HCT116 (cell line): Measurements from ENCODE around the gene TARBP1.

Source experiments
- EGR1 ChIP-seq: IDR thresholded peaks from 2 replicates; pipeline ENCODE4 v1.6.1; 2012; ENCODE audit warnings: low read depth
- ELF1 ChIP-seq: IDR thresholded peaks from 2 replicates; pipeline ENCODE4 v1.6.1; 2012; ENCODE audit warnings: low read depth, borderline replicate concordance
- EZH2 ChIP-seq: fragments of 200-600 bp; sonication (generic); IDR thresholded peaks from 2 replicates; pipeline ENCODE4 v1.6.1; 2017; ENCODE audit warnings: antibody characterized with exemption, mixed run types
- EZH2phosphoT487 ChIP-seq: fragments of 200-600 bp; IDR thresholded peaks from 2 replicates; pipeline ENCODE4 v1.6.1; 2018; ENCODE audit warnings: antibody characterized with exemption, borderline replicate concordance
- JUND ChIP-seq: IDR thresholded peaks from 2 replicates; pipeline ENCODE4 v1.6.1; 2012
- POLR2A ChIP-seq: IDR thresholded peaks from 2 replicates; pipeline ENCODE4 v1.7.0; 2011; ENCODE audit warnings: borderline replicate concordance; ENCODE audit not compliant: insufficient read depth, insufficient read length; ENCODE audit errors: extremely low read depth
- POLR2AphosphoS5 ChIP-seq: IDR thresholded peaks from 2 replicates; pipeline ENCODE4 v1.6.1; 2011; ENCODE audit warnings: mild to moderate bottlenecking, low read depth, low read length, moderate library complexity
- RAD21 ChIP-seq: IDR thresholded peaks from 2 replicates; pipeline ENCODE4 v1.6.1; 2012; ENCODE audit warnings: low read depth, mild to moderate bottlenecking
- SP1 ChIP-seq: IDR thresholded peaks from 2 replicates; pipeline ENCODE4 v1.6.1; 2012; ENCODE audit warnings: low read depth
- TF ChIP-seq, protein P1 (sequence below), 3 experiments: fragments of 200-600 bp in 1 of 3; sonication (generic) in 1 of 3; IDR thresholded peaks in 2 of 3; conservative IDR thresholded peaks in 1 of 3; 2 replicates each; pipeline ENCODE4 v1.5.1; 2012 to 2017; ENCODE audit warnings: low read depth in 2 of 3, low read length in 2 of 3, antibody characterized with exemption in 1 of 3, borderline replicate concordance in 1 of 3, control low read depth in 1 of 3, mild to moderate bottlenecking in 1 of 3, mixed read lengths in 1 of 3, mixed run types in 1 of 3, moderate library complexity in 1 of 3; ENCODE audit not compliant: insufficient read depth in 1 of 3
- TF ChIP-seq, protein P2 (sequence below): IDR thresholded peaks from 2 replicates; pipeline ENCODE4 v1.6.1; 2012; ENCODE audit warnings: low read depth
- TF ChIP-seq, protein P3 (sequence below): IDR thresholded peaks from 2 replicates; pipeline ENCODE4 v1.6.1; 2012

DNA sequence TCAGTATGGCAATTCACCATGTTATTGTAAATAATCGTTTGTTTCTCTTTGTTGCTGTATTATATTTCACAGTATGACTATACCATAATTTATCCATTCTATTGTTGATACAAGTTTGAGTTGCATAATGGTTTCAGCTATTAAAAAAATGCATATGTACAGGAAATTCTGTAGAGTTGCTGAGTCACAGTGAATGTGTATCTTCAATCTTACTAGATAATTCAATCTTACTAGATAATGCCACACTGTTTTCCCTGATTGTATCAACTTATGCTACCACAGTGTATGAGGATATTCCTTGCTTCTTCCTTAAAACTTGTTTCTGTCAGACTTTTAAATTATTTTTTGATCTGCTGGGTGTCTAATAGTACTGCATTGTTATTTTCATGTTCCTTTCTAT, 109.2 kb downstream of the TARBP1 start:
- TF ChIP-seq, protein P1, sequence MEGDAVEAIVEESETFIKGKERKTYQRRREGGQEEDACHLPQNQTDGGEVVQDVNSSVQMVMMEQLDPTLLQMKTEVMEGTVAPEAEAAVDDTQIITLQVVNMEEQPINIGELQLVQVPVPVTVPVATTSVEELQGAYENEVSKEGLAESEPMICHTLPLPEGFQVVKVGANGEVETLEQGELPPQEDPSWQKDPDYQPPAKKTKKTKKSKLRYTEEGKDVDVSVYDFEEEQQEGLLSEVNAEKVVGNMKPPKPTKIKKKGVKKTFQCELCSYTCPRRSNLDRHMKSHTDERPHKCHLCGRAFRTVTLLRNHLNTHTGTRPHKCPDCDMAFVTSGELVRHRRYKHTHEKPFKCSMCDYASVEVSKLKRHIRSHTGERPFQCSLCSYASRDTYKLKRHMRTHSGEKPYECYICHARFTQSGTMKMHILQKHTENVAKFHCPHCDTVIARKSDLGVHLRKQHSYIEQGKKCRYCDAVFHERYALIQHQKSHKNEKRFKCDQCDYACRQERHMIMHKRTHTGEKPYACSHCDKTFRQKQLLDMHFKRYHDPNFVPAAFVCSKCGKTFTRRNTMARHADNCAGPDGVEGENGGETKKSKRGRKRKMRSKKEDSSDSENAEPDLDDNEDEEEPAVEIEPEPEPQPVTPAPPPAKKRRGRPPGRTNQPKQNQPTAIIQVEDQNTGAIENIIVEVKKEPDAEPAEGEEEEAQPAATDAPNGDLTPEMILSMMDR (IDR thresholded peaks at IDR 0.05 in 2 of 3, conservative IDR thresholded peaks at IDR 0.05 in 1 of 3; ENCODE audit: borderline replicate concordance in 1 of 3, insufficient read depth in 1 of 3, low read depth in 2 of 3, low read length in 2 of 3): no peak
- TF ChIP-seq EGR1: no peak
- no peak for TF ChIP-seq POLR2A
- no peak for TF ChIP-seq POLR2AphosphoS5
- TF ChIP-seq, protein P2, sequence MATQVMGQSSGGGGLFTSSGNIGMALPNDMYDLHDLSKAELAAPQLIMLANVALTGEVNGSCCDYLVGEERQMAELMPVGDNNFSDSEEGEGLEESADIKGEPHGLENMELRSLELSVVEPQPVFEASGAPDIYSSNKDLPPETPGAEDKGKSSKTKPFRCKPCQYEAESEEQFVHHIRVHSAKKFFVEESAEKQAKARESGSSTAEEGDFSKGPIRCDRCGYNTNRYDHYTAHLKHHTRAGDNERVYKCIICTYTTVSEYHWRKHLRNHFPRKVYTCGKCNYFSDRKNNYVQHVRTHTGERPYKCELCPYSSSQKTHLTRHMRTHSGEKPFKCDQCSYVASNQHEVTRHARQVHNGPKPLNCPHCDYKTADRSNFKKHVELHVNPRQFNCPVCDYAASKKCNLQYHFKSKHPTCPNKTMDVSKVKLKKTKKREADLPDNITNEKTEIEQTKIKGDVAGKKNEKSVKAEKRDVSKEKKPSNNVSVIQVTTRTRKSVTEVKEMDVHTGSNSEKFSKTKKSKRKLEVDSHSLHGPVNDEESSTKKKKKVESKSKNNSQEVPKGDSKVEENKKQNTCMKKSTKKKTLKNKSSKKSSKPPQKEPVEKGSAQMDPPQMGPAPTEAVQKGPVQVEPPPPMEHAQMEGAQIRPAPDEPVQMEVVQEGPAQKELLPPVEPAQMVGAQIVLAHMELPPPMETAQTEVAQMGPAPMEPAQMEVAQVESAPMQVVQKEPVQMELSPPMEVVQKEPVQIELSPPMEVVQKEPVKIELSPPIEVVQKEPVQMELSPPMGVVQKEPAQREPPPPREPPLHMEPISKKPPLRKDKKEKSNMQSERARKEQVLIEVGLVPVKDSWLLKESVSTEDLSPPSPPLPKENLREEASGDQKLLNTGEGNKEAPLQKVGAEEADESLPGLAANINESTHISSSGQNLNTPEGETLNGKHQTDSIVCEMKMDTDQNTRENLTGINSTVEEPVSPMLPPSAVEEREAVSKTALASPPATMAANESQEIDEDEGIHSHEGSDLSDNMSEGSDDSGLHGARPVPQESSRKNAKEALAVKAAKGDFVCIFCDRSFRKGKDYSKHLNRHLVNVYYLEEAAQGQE: no peak
- no peak for TF ChIP-seq ELF1
- no peak for TF ChIP-seq EZH2
- no peak for TF ChIP-seq JUND
- TF ChIP-seq, protein P3, sequence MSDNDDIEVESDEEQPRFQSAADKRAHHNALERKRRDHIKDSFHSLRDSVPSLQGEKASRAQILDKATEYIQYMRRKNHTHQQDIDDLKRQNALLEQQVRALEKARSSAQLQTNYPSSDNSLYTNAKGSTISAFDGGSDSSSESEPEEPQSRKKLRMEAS: no peak
- TF ChIP-seq EZH2phosphoT487: no peak
- no peak for TF ChIP-seq SP1
- no peak for TF ChIP-seq RAD21
